ENCODE results near the gene TAF11.
"Not testable (repeated sequence)": the region's sequence is repeated elsewhere in the genome, so short reads cannot be mapped to it uniquely, and the experiment has no call there.

TAF11 gene

DNA sequence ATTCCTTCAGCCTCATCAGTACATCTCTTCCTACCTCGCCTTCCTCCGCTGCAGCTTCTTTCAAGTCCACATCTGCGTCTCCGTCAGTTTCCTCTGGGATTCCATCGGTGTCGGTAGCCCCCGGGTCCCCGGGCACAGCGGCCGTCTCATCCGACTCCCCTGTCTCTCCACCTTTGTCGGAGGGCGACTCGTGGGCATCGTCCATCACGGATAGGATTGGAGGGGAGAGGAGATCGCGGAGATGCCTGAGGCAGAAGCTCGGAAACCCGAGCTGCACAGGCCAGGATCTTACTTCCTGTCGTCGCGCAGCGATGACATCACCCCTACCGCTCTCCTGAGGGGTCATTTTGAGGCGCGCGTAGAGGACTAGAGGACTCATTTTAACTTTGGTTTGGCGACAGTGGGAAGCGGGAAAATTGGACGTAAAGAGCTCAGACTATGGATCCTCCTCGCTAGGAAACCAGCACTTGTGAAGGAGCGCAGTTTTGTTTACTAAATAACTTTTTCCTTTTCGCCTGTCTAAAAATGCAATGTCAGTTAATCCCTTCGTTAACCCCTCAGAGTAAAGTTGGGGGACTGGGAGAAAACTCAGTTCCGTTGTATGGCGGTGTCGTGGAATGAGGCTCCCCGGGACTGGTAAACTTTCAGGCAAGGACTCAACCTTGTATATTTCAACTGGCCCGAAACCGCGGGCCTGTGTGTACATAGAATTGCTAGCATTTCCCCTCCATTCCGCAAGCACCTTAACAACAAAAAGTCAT, at the start of gene TAF11:
TAF11 (minus strand) TSS at position 290 of the 761 bp plus-strand sequence; CDS start at position 205, 85 bp downstream.
- peak; percentile 94 for DNase-seq

DNA sequence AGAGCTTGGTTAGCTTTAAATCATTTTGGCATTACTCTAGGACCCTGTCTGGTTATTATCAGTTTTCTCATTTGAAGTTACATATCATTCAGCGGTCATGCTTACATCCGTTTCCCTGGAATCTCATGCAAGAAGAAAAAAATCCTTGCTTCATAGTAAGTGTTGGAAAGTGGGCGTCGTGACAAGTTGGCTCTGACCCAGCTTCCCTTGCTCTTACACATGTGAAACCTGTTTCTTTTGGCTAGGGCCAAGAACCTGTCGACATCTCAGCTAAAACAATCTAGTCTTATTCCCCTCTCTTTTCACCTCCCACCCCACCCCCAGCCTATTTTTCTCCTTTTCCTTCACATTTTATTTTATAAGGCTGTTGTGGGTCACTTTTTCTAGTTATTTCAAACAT, 46.7 kb upstream of the TAF11 start:
- DNase-seq, result no peak

- DNase-seq, result not testable (repeated sequence)
Measured at GRCh38 chr6:34932202-34932601, 44.4 kb upstream of the TAF11 start.

- no peak for DNase-seq
Measured at GRCh38 chr6:34930221-34930620, 42.4 kb upstream of the TAF11 start.

DNA sequence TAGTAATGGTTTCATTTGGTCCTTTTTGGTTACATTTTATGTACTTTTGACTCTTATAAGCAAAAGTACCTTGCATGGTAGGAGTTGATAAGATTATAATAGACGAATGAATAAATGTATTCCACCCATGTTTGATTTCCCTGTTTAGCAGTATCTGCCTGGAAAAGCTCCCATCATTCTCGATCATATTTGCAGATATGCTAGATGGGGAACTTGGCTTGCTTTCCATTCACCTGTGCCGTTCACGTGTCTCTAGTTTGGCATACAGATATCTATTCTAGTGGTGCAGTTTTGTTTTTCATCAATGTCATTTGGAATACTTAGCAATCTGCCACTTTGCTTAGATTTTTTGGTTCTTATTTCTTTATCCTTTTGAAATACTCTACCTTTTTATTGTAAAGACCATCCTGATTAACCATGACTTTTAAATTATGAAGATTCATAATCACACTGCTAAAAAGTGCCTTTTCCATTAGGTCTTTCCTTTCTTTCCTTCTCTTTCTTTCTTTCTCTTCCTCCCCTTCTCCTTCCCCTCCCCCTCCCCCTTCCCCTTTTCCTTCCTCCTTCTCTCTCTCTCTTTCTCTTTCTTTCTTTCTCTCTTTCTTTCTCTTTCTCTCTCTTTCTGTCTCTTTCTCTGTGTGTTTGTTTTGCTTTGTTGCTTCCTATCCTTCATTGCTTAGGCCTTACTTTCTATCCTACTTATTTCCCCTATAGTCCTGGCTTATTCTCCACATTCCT, 41.6 kb upstream of the TAF11 start:
- no peak for DNase-seq

GRCh38 chr6:34928695-34929094, 40.9 kb upstream of the TAF11 start:
- no peak for DNase-seq

- no peak for DNase-seq
Measured at GRCh38 chr6:34928220-34928619, 40.4 kb upstream of the TAF11 start.

- DNase-seq, result no peak
Measured at GRCh38 chr6:34926655-34927054, 38.8 kb upstream of the TAF11 start.

DNA sequence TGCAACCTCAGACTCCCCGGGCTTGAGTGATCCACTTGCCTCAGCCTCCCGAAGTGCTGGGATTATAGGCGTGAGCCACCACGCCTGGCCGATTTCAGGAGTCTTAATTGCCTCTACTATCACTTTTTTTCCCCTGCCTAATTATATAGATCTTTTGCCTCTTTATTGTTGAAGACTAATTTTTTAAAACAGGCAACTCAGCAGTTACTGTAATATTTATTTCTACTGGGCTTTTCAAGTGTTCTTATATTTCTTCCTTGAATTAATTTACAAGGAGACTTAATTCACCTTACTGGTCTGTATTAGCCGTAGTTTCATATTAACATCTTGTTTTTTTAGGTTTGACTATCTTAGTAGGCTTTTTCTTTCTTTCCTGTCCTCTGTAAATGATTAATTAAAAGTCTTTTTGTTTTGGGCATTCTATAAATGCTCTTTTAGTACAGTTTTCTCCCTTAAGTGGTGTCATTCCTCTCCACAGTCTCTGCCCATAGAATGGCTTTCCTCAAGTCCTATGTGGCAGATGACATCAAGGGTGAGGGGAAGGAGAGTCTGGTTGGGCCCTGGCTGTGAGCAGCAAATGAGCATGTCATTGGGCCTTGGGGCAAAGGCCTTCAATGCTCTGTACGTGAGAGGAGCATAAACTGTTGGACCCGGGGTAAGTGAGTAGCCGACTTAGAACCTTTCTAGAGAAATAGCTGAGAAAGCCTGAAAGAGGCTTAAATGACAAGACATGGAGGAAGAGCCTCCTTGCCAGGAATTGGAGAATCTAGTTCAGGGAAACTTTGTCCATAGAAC, 37.2 kb upstream of the TAF11 start:
- DNase-seq, result no peak

GRCh38 chr6:34922177-34922663, 34.4 kb upstream of the TAF11 start:
- no peak for DNase-seq

- DNase-seq, result no peak
Measured at GRCh38 chr6:34920097-34920496, 32.3 kb upstream of the TAF11 start.

DNA sequence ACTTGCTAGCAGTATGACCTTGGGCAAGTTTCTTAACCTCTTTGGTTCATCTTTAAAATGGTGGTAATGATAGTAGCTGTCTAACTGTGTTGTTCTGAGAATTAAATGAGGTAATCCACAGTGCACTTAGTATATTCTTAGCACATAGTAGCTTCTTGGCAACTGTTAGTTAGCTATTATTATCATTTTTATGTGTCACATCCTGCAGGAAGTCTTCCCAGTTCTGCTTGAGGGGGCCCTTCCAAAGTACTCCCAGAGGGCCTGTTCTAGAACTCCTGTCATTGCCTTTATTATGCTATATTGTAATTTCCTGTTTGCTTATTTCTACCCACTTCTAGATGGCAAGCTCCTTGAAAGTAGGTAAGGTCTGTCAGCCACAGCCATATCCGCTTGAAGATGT, 31.8 kb upstream of the TAF11 start:
- no peak for DNase-seq

DNA sequence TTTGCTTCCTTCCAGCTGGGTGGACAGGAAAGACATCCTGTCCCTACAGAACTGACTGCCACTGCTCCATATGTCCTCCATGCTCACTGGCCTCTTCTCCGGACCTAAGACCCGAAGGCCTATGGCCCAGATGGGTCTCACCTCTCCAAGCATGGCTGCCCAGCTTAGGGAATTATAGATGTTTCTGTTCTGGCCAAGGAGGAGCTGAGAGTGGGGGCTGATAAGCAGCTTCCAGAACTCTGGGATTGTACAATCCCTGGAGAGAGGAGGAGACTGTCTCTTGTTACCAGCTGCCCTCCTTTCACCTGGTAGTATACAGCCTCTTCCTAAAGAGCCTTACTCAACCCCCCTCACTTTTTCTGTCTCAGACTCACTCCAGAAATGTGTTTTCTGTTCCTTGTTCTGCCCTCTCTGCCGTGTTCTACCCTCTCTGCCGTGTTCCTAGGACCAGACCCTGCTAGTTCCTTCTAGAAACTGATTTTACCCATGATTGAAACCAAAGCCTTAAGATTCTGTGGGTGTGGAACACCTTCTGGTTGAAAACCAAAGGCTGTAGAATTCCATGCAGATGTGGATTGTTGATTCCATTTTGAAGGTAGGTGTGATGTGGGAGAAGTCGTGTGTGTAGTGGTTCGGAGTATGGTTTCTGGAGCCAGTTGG, 29.9 kb upstream of the TAF11 start:
- DNase-seq, result no peak

DNA sequence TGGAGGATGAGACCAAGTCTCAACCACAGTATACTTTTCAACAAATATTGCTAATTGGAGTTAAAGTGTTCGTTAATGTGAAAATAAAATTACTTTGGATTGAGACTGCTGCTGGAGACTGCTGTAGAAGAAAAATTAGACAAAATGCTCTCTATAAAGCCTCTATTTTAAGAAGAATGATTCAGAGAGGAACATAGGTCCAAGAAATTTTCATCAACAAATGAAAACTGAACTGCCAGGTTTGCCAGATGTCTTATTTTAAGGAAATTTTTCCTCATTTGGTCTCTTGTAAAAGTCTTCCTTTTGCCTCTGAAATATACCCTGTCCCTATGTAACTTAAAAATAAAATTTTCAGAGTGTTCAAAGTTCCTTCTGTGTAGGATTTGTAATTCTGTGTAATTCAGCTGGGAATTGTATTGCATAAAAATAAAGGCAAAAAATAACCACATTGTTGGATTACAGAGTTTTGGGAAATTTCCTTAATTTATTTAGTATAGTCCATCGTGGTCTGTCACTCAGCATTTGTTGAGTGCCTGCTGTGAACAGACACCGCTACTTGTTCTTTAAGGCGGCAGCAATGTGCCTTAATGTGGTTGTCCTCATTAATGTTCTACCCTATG, 28.6 kb upstream of the TAF11 start:
- DNase-seq, result no peak

GRCh38 chr6:34914358-34914757, 26.5 kb upstream of the TAF11 start:
- no peak for DNase-seq

- DNase-seq, result no peak
Measured at GRCh38 chr6:34912715-34913464, 25.0 kb upstream of the TAF11 start.

GRCh38 chr6:34911822-34912221, 24.0 kb upstream of the TAF11 start:
- no peak for DNase-seq

DNA sequence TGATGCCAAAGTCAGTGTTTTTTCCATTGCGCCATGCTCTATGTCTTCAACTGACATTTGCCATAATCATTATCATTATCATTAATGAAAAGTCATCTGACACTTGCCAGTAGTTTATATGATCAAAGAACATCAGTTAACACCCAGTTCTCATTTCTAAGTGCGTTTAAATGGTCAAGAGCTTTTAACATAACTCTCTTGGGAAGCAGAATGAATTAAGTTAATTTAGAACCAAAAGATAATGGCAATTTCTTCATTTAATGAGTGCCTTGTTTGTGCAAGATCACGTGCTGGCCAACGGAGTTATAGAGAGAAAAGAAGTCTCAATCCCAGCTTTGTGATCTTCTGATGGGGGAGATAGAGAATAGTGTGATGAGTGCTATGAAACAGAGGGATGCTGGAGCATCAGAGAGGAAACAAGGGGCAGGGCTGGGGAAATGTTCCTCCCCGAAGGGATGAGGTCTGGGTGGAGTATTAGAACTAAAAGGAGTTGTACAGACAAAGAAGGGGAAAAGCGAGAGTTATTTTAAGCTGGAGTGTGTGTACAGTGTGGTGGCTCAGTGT, 21.6 kb upstream of the TAF11 start:
- DNase-seq, result no peak

- DNase-seq, result no peak
Measured at GRCh38 chr6:34908194-34908593, 20.4 kb upstream of the TAF11 start.

GRCh38 chr6:34906826-34907225, 19.0 kb upstream of the TAF11 start:
- DNase-seq, result no peak

DNA sequence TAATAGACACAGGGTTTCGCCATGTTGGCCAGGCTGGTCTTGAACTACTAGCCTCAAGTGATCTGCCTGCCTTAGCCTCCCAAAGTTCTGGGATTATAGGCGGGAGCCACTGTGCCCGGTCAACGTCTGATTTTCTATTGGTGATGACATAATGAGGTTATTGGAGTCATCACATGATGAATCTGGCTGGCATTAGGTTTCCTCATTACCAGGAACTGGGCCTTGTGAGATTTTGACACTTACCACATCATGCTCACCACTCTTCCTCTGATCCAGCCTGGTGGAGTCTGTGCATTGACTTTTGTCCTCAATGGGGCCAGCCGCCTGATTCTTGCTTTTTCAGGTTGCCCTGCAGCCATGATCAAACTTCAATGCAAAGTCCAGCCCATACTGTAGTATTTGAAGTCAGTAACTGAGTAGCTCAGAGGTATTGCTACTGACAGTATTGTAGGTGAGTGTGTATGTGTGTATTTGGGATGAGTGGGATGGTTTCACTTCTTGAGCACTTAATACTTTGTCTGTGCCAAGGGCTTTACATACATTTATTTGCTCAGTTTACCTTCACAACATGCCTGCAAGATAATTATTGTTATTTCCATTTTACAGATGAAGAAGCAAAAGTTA, 17.3 kb upstream of the TAF11 start:
- DNase-seq, result no peak

All from retina (tissue), 1 donor.